Hippocampal formation (tissue), 2 donors: ENCODE measurements around the gene STMN3.
A peak's percentile ranks its signal among the peaks of the same experiment; 100 is the strongest.
"Not testable (repeated sequence)": the region's sequence is repeated elsewhere in the genome, so short reads cannot be mapped to it uniquely, and the experiment has no call there.

Experiments used
- DNase-seq, 2 donors: peaks; one replicate each; lab custom pipeline; 2025; lab: John Stamatoyannopoulos, UW

STMN3 gene

DNA sequence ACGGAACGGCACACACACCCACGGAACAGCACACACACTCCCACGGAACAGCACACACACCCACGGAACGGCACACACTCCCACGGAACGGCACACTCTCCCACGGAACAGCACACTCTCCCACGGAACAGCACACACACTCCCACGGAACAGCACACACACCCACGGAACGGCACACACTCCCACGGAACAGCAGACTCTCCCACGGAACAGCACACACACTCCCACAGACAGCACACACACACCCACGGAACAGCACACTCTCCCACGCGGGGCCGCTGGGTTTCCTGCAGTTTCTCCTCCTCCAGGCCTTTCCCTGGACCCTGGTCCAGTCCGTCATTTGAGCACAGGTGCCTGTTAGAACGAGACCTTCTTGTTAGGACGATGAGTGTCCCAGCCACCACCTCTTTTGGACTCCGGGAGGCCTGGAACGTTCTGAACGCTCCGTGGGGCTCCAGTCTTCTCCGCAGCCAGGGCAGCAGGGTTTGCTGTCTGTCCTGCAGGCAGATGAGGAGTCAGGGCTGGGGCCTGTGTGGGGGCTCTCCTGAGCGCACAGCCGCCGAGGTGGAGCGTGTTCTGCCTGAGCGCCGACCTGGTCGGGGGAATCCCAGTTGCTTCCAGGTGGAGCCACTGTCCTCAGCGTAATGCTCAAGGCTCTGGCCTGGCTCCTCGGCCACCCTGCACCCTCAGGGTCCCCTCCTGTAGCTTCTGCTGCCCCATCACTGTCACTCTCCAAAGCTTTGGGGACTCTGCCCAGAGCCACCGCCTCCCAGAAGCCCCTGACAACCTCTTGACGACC, 25.6 kb upstream of the STMN3 start:
- DNase-seq, result no peak

DNA sequence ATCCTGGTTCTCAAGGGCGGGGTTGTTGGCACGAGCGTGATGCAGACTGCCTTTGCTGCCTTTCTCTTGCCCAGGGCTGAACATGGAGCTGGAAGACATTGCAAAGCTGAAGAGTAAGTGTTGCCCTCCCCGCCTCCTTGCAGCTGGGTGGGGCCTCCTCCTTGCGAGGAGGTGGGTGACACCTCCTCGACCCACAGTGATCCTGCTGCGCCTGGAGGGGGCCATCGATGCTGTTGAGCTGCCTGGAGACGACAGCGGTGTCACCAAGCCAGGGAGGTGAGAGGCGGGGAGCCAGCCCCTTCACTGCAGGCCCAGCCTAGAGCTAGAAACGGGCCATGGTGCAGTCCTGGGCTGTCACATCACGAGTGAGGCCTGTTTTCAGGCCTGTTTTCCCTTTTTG, 24.8 kb upstream of the STMN3 start:
- DNase-seq, result no peak

- DNase-seq, result no peak
Observed at GRCh38 chr20:63675681-63676368, 22.6 kb upstream of the STMN3 start.

DNA sequence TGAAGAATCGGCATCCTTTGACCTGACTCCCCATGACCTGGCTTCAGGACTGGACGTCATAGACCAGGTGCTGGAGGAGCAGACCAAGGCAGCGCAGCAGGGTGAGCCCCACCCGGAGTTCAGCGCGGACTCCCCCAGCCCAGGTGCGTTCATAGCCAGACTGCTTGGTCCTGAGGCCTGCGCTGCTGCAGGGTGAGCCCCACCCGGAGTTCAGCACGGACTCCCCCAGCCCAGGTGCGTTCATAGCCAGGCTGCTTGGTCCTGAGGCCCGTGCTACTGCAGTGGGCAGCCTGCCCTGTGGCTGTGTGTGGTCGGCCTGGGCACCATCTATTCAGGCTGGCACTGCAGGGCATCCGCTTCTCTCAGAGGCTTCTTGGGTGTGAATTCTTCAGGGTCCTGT, 20.7 kb upstream of the STMN3 start:
- DNase-seq, result no peak

GRCh38 chr20:63672666-63673065, 19.4 kb upstream of the STMN3 start:
- DNase-seq, result no peak

DNA sequence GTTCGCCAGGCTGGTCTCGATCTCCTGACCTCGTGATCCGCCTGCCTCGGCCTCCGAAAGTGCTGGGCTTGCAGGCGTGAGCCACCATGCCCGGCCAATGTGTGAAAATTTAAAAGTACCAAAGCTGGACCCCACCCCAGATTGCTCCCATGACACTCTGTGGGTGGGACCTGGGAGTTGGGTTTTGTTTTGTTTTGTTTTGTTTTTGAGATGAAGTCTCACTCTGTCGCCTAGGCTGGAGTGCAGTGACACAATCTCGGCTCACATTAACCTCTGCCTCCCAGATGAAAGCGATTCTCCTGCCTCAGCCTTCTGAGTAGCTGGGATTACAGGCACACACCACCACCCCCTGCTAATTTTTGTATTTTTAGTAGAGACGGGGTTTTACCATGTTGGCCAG, 18.5 kb upstream of the STMN3 start:
- not testable (repeated sequence) for DNase-seq

DNA sequence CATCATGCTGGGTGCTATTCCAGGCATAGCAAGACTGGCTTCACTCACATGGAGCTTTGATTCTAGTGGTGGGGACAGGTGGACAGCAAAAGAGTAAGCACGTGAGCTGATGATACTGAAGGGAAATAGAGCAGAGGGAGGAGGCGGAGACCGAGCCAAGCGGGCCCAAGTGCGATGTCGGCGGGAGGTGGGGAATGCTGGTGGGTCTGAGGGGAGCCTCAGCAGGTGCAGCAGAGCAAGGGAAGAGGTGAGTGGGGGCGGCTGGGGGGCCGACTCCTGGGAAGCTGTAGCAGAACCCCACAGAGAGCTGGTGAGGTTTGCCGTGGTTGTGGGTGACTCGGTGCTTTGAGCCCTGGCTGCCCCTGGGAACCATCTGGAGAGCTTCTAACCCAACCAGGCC, 15.1 kb upstream of the STMN3 start:
- DNase-seq, result no peak

- DNase-seq, result no peak
Observed at GRCh38 chr20:63667858-63668257, 14.6 kb upstream of the STMN3 start.

DNA sequence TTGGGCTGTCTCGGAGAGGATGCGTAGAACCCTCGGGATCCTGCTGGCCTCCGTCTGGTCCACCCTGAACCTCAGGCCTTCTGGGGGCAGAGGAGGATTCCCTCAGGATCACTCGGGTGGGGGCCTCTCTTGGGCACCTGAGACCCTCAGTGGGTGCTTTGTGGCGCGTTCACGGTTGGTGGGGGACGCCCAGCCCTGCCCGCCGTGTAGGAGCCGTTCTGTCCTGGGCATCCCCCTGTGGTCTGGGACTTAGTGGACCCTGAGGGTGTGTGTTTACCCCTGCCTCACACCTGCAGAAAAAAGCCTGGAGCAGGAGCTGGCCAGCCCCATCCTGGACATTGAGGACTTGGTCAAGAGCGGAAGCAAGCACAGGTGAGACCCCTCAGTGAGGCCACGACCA, 12.5 kb upstream of the STMN3 start:
- DNase-seq, result no peak

GRCh38 chr20:63664861-63665594, 11.8 kb upstream of the STMN3 start:
- DNase-seq, result peak; percentile 17 to 39

- no peak for DNase-seq
Observed at GRCh38 chr20:63664143-63664851, 11.1 kb upstream of the STMN3 start.

GRCh38 chr20:63663332-63664066, 10.3 kb upstream of the STMN3 start:
- no peak for DNase-seq

- no peak for DNase-seq
Observed at GRCh38 chr20:63662813-63663189, 9.6 kb upstream of the STMN3 start.

GRCh38 chr20:63661959-63662812, 9.0 kb upstream of the STMN3 start:
- no peak for DNase-seq

DNA sequence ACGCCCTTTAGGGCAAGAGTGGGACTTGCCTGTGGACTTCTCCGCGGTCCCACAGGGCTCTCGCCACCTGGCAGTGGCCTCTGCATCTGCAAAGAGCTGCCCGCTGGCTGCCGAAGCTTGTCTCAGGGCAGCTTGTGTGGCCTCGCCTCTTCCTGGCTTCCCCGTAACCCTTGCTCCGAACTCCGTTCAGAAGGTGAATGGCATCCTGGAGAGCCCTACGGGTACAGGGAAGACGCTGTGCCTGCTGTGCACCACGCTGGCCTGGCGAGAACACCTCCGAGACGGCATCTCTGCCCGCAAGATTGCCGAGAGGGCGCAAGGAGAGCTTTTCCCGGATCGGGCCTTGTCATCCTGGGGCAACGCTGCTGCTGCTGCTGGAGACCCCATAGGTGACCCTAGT, 7.9 kb upstream of the STMN3 start:
- no peak for DNase-seq

DNA sequence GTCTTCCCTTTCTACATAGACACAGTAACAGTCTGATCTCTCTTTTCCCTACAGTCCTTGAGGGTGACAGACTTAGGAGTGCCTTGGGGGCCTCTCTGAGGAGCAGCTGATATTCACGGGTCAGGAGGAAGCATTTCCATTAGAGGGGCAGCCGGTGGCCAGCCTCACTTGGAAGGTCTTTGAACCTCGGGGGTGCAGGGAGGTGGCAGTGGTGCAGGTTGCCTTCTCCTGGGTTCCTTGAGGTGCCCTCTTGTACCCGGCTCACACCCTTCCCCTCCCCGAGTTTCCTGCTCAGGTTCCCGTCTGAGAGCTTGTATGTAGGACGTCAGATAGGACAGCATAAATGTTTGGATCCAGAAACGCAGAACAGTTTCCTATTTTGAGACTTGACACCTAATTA, 7.4 kb upstream of the STMN3 start:
- DNase-seq, result no peak

DNA sequence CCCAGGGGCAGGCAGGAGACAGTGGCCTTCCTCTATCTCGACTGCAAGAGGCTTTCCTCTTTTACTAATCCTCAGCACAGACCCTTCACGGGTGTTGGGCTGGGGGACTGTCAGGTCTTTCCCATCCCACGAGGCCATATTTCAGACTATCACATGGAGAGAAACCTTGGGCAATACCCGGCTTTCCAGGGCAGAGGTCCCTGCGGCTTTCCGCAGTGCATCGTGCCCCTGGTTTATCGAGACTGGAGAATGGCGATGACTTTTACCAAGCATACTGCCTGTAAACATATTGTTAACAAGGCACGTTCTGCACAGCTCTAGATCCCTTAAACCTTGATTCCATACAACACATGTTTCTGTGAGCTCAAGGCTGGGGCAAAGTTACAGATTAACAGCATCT, 7.0 kb upstream of the STMN3 start:
- DNase-seq, result not testable (repeated sequence)

DNA sequence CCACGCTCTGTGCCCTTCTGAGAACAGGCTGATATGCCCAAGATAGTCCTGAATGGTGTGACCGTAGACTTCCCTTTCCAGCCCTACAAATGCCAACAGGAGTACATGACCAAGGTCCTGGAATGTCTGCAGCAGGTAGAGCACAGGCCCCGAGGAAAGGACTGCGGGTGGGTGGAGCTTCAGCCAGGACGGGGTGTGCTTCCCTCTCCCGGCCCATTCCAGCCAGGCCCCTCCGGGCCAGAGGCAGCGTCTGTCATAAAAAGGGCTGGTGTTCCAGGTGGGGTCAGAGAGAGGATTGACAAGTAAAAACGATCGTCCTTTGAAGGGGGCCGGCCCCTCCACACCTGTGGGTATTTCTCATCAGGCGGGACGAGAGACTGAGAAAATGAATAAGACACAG, 6.1 kb upstream of the STMN3 start:
- DNase-seq, result no peak

DNA sequence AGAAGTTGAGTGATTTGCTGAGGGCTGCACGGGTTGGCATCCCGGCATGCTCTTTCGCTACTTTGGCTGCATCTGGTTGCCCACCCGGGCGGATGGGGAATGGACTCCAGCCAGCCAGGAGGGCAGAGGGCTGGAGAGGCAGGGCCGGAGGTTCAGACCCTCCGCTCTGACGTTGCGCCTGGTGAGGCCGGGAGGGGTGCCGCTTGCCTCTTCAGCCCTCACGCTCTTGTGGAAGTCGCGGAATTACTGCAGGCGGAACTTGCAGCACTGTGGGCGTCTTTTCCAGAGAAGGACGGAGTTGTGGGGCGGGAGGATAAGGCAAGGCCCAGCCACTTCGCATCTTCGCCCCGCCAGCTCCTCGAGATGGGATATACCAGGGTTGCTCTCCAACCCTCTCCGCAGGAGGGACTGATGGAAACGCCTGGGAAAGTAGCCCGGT, 5.5 kb upstream of the STMN3 start:
- DNase-seq, result no peak

DNA sequence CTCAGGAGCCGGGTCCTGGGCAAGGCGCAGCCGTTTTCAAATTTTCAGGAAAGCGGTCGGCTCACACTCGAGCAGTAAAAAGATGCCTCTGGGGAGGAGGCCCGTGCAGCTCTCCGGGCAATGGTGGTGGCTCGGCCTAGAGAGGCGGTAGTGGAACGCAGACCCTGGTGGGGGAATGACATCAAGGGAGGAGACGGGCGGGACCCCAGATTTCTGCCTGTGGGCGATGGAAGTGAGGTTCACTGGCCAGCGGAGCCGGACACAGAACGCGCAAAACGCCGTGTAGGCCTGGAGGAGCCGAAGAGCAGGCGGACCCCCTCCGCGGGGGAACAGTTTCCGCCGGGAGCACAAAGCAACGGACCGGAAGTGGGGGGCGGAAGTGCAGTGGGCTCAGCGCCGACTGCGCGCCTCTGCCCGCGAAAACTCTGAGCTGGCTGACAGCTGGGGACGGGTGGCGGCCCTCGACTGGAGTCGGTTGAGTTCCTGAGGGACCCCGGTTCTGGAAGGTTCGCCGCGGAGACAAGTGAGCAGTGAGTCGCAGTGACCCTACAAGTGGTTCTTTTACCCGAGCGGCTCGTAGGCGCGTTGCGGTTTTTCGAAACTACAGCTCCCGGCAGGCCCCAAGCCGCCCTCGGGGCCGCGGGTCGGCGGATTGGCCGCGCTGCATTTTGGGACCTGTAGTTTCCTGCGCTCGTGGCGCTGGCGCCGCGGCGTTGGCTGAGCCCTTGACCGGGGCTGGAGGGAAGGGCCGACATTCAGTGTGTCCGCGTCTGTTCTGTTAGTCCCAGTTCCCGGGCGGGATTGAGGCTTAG, 4.9 kb upstream of the STMN3 start, which contains the start of gene RTEL1:
RTEL1 (plus strand) TSS at position 376 of the 812 bp plus-strand sequence. CDS start 1,091 bp downstream, outside the sequence.
- peak; percentile 85 to 97 for DNase-seq
